Effector memory CD8-positive, alpha-beta T cell (primary cell): ENCODE measurements around the gene ZNF362.
"Not testable (repeated sequence)": the region's sequence is repeated elsewhere in the genome, so short reads cannot be mapped to it uniquely, and the experiment has no call there.

ENCODE experiments used
- ATAC-seq: fragments of 150-1000 bp; cut with Tn5 transposase; replicated peaks from 2 replicates; pipeline ENCODE4 v1.10.0; 2021; ENCODE audit warnings: mild to moderate bottlenecking, moderate library complexity
- DNase-seq, 3 experiments: peaks; one replicate each; pipeline ENCODE4 v3.0.0; 2021
- H3K27ac Mint-ChIP-seq, 2 donors: one replicate each; pipeline ENCODE4 v1.8.0; 2022; ENCODE audit warnings: mild to moderate bottlenecking in 2 of 2, mixed read lengths in 2 of 2, moderate library complexity in 2 of 2
- H3K27me3 Mint-ChIP-seq, 2 donors: one replicate each; pipeline ENCODE4 v1.8.0; 2022; ENCODE audit warnings: mixed read lengths in 2 of 2
- H3K36me3 Mint-ChIP-seq: one replicate; pipeline ENCODE4 v1.8.0; 2022; ENCODE audit warnings: mild to moderate bottlenecking, moderate library complexity, mixed read lengths; ENCODE audit not compliant: insufficient read depth
- H3K4me1 Mint-ChIP-seq, 2 donors: one replicate each; pipeline ENCODE4 v1.8.0; 2022; ENCODE audit warnings: low read depth in 2 of 2, mixed read lengths in 2 of 2
- H3K4me3 Mint-ChIP-seq, 2 donors: one replicate each; pipeline ENCODE4 v1.8.0; 2022; ENCODE audit warnings: mild to moderate bottlenecking in 2 of 2, mixed read lengths in 2 of 2, moderate library complexity in 2 of 2
- H3K9me3 Mint-ChIP-seq, 2 donors: one replicate each; pipeline ENCODE4 v1.8.0; 2022; ENCODE audit warnings: mixed read lengths in 2 of 2

The ZNF362 gene

GRCh38 chr1:33288976-33289857 lies 32.9 kb downstream of the ZNF362 start:
- H3K4me3 Mint-ChIP-seq = no peak overlapping the region
- no peak for DNase-seq
- H3K27me3 Mint-ChIP-seq = no peaks in the 10 kb centered on the region
- peaks cover 0 to 13% of the 10 kb centered on the region in 2 donors for H3K4me1 Mint-ChIP-seq
- no peaks in the 10 kb centered on the region for H3K9me3 Mint-ChIP-seq
- peaks cover 13% of the 10 kb centered on the region for H3K36me3 Mint-ChIP-seq
- ATAC-seq = no peak
- no peak overlapping the region for H3K27ac Mint-ChIP-seq

- Mint-ChIP-seq H3K4me3 (no peak overlapping the region), H3K27ac (no peak overlapping the region), H3K27me3 (no peaks in the 10 kb centered on the region), H3K9me3 (no peaks in the 10 kb centered on the region), H3K4me1 (peaks cover 4 to 13% of the 10 kb centered on the region in 2 donors), H3K36me3 (peaks cover 15% of the 10 kb centered on the region)
- ATAC-seq (no peak), DNase-seq (no peak)
These were observed 33.5 kb downstream of the ZNF362 start for GRCh38 chr1:33289858-33290154.

- not testable (repeated sequence) for H3K4me3 Mint-ChIP-seq, ATAC-seq, H3K27ac Mint-ChIP-seq, DNase-seq, H3K27me3 Mint-ChIP-seq, H3K9me3 Mint-ChIP-seq
- Mint-ChIP-seq H3K4me1 (peaks cover 7 to 19% of the 10 kb centered on the region in 2 donors), H3K36me3 (peaks cover 16% of the 10 kb centered on the region)
These were observed 34.3 kb downstream of the ZNF362 start for GRCh38 chr1:33290615-33291014.

GRCh38 chr1:33292726-33293340 lies 36.5 kb downstream of the ZNF362 start:
- ATAC-seq = no peak
- H3K9me3 Mint-ChIP-seq = no peaks in the 10 kb centered on the region
- H3K4me1 Mint-ChIP-seq = peaks cover 7 to 15% of the 10 kb centered on the region in 2 donors
- no peak overlapping the region for H3K4me3 Mint-ChIP-seq
- no peaks in the 10 kb centered on the region for H3K27me3 Mint-ChIP-seq
- peaks cover 19% of the 10 kb centered on the region for H3K36me3 Mint-ChIP-seq
- peak overlapping the region; percentile 36 to 75 for H3K27ac Mint-ChIP-seq
- DNase-seq = no peak

- peaks cover 15 to 19% of the 10 kb centered on the region in 2 donors for H3K4me1 Mint-ChIP-seq
- H3K4me3 Mint-ChIP-seq = no peak overlapping the region
- no peaks in the 10 kb centered on the region for H3K9me3 Mint-ChIP-seq
- DNase-seq (no peak), ATAC-seq (no peak)
- H3K36me3 Mint-ChIP-seq = peaks cover 21% of the 10 kb centered on the region
- H3K27ac Mint-ChIP-seq = peak overlapping the region; percentile 17 to 66
- H3K27me3 Mint-ChIP-seq = no peaks in the 10 kb centered on the region
These were observed 38.0 kb downstream of the ZNF362 start for GRCh38 chr1:33294071-33295010.

GRCh38 chr1:33295023-33295422 lies 38.7 kb downstream of the ZNF362 start:
- Mint-ChIP-seq H3K9me3 (no peaks in the 10 kb centered on the region), H3K4me1 (peaks cover 15 to 19% of the 10 kb centered on the region in 2 donors), H3K27ac (no peak overlapping the region), H3K4me3 (no peak overlapping the region), H3K27me3 (no peaks in the 10 kb centered on the region), H3K36me3 (peaks cover 22% of the 10 kb centered on the region)
- DNase-seq = no peak
- no peak for ATAC-seq

GRCh38 chr1:33295450-33296081 lies 39.3 kb downstream of the ZNF362 start:
- Mint-ChIP-seq H3K9me3 (no peaks in the 10 kb centered on the region), H3K27me3 (no peaks in the 10 kb centered on the region), H3K4me3 (no peak overlapping the region), H3K4me1 (peaks cover 15 to 19% of the 10 kb centered on the region in 2 donors), H3K36me3 (peaks cover 27% of the 10 kb centered on the region), H3K27ac (no peak overlapping the region)
- peak; percentile 87 to 91 (median 87) for DNase-seq
- peak; percentile 97 for ATAC-seq

- no peak overlapping the region for H3K27ac Mint-ChIP-seq
- H3K36me3 Mint-ChIP-seq = peaks cover 28% of the 10 kb centered on the region
- peaks cover 15 to 19% of the 10 kb centered on the region in 2 donors for H3K4me1 Mint-ChIP-seq
- ATAC-seq (no peak), DNase-seq (no peak)
- H3K4me3 Mint-ChIP-seq = no peak overlapping the region
- no peaks in the 10 kb centered on the region for H3K27me3 Mint-ChIP-seq
- H3K9me3 Mint-ChIP-seq = no peaks in the 10 kb centered on the region
These were observed 39.8 kb downstream of the ZNF362 start for GRCh38 chr1:33296082-33296458.

GRCh38 chr1:33296824-33297223 lies 40.5 kb downstream of the ZNF362 start:
- H3K36me3 Mint-ChIP-seq = peaks cover 32% of the 10 kb centered on the region
- DNase-seq = no peak
- H3K27me3 Mint-ChIP-seq = no peaks in the 10 kb centered on the region
- H3K4me1 Mint-ChIP-seq = peaks cover 20 to 21% of the 10 kb centered on the region in 2 donors
- no peak overlapping the region for H3K4me3 Mint-ChIP-seq
- no peak for ATAC-seq
- H3K9me3 Mint-ChIP-seq = no peaks in the 10 kb centered on the region
- no peak overlapping the region for H3K27ac Mint-ChIP-seq

GRCh38 chr1:33297911-33298622 lies 41.8 kb downstream of the ZNF362 start:
- no peak for ATAC-seq
- H3K36me3 Mint-ChIP-seq = peaks cover 32% of the 10 kb centered on the region

GRCh38 chr1:33298623-33299277 lies 42.5 kb downstream of the ZNF362 start:
- Mint-ChIP-seq H3K9me3 (no peaks in the 10 kb centered on the region), H3K4me3 (no peak overlapping the region), H3K27me3 (no peaks in the 10 kb centered on the region), H3K4me1 (peaks cover 29 to 36% of the 10 kb centered on the region in 2 donors), H3K27ac (no peak overlapping the region), H3K36me3 (peaks cover 32% of the 10 kb centered on the region)
- DNase-seq = peak; percentile 42 to 45 (median 45)
- peak; percentile 39 for ATAC-seq

More at GRCh38 chr1:33297911-33298622, 41.8 kb downstream of the ZNF362 start:
- DNase-seq = no peak
- H3K4me3 Mint-ChIP-seq = no peak overlapping the region
- H3K9me3 Mint-ChIP-seq = no peaks in the 10 kb centered on the region
- peak overlapping the region in 1 of 2 donors; percentile 8 for H3K27ac Mint-ChIP-seq
- H3K27me3 Mint-ChIP-seq = no peaks in the 10 kb centered on the region
- H3K4me1 Mint-ChIP-seq = peaks cover 25 to 30% of the 10 kb centered on the region in 2 donors

- ATAC-seq = no peak
- Mint-ChIP-seq H3K4me1 (peaks cover 29 to 33% of the 10 kb centered on the region in 2 donors), H3K36me3 (peaks cover 30% of the 10 kb centered on the region), H3K27ac (peak overlapping the region in 1 of 2 donors; percentile 31), H3K9me3 (no peaks in the 10 kb centered on the region), H3K4me3 (no peak overlapping the region), H3K27me3 (no peaks in the 10 kb centered on the region)
- DNase-seq = no peak
These were observed 43.3 kb downstream of the ZNF362 start for GRCh38 chr1:33299461-33300155.
